ENCODE results near the gene TBC1D13. TPM values are rescaled to one million over a fixed set of nuclear protein-coding genes. Genes with fewer than 3 reads are reported as not detected.
A peak's percentile ranks its signal among the peaks of the same experiment; 100 is the strongest.

The TBC1D13 gene
- total RNA-seq, 1 experiment from 2014 or later: 39.9 TPM

DNA sequence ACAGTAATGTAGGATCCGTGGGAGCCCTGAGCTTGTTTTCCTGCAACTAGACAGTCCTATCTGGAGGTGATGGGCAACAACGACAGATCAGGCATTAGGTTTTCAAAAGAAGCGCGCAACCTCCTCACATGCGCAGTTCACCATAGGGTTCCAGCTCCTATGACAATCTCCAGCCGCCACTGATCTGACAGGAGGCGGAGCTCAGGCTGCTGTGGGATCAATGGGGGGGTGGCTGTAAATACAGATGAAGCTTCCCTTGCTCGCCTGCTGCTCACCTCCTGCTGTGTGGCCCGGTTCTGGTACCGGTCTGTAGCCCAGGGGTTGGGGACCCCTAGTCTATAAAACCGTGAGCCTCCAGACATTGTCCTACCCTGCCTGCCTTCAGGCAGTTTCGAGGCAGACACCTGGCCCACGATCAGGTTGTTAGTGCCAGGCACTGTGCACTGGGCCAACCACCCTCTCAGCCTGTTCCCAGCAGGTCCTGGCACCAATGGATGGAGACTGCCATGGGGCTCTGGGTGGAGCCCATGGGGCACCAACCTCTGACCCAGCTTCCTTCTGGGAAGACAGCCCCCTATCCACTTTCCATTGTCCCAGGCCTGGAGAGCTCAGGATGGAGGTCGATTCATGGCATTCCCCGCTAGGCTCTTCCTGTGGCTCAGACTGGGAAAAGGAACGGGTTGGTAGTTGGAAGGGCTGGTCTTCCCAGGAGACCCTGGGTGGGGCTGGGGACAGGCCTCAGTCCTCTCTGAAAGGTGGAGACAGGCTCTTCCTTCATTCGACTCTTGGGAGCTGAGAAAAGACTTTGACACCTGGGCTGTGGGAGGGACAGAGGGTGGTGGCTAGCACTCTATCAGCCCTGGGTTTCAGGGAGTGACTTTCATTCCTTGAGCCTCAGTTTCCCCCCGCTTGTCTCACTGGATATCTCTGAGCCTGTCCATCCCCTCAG lies 32.9 kb downstream of the TBC1D13 start:
- BruUV-seq (replicated peaks): no TSS peak

DNA sequence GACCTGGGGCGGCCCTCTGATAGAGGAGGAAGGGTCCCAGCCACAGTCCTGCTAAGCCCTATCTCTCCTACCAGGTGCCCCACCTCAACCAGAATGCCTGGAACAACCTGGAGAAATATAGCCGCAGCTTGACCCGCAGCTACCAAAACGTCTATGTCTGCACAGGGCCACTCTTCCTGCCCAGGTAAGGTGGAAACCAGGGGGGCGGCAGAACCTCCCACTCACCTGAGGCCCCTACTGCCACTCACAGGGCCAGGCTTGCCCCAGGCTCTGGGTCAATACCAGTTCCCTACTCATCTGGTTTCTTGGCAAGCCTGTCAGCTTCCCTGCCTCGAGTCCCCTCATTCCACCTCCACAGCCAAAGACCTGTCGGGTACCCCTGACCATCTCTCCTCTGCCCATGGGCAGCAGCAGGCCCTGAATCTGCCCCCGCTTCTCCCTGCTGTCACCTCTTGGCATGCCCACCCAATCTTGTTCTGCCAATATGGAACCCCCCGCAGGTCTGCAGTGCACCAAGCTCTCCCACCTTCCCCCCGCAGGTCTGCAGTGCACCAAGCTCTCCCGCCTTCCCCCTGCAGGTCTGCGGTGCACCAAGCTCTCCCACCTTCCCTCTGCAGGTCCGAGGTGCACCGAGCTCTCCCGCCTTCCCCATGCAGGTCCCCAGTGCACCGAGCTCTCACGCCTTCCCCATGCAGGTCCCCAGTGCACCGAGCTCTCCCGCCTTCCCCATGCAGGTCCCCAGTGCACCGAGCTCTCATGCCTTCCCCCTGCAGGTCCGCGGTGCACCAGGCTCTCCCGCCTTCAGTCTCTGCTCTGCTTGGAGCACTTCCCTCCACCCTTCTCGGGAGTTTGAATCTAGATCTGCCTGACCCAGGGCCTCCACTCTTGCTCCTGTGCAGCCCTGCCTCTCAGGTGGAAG lies 33.9 kb downstream of the TBC1D13 start:
- no peak for DNase-seq
- no peaks in the 10 kb centered on the region; the same call in none of the 2 replicates for H3K4me1 ChIP-seq
- intact Hi-C loops (cut with micrococcal nuclease; ENCODE audit: unreplicated experiment): no loop called here
- ChIA-PET POLR2A (interaction anchor here (1.0 kb wide), 1 partner anchor 9 kb away, joined by 3 read pairs; the partner anchor contains the start of gene SPOUT1), CTCF (no interaction called here)
- Mint-ChIP-seq H3K4me1 (ENCODE audit: low read depth, unreplicated experiment) (peaks cover 15% of the 10 kb centered on the region), H3K9me3 (ENCODE audit: unreplicated experiment) (no peaks in the 10 kb centered on the region), H3K4me3 (ENCODE audit: unreplicated experiment) (peak overlapping the region; percentile 77), H3K27ac (ENCODE audit: unreplicated experiment) (peak overlapping the region; percentile 40), H3K27me3 (ENCODE audit: insufficient read depth, unreplicated experiment) (no peaks in the 10 kb centered on the region), H3K36me3 (ENCODE audit: insufficient read depth, unreplicated experiment) (peaks cover 73% of the 10 kb centered on the region)
- no peak overlapping the region for H3K4me3 ChIP-seq (ENCODE audit: low read depth, low read length)
- peaks cover 1% of the 10 kb centered on the region for H3K36me3 ChIP-seq (ENCODE audit: control insufficient read depth, insufficient read depth, low read length)
- TSS peak; percentile 4 for BruUV-seq (replicated peaks)
- TF ChIP-seq, protein P1, sequence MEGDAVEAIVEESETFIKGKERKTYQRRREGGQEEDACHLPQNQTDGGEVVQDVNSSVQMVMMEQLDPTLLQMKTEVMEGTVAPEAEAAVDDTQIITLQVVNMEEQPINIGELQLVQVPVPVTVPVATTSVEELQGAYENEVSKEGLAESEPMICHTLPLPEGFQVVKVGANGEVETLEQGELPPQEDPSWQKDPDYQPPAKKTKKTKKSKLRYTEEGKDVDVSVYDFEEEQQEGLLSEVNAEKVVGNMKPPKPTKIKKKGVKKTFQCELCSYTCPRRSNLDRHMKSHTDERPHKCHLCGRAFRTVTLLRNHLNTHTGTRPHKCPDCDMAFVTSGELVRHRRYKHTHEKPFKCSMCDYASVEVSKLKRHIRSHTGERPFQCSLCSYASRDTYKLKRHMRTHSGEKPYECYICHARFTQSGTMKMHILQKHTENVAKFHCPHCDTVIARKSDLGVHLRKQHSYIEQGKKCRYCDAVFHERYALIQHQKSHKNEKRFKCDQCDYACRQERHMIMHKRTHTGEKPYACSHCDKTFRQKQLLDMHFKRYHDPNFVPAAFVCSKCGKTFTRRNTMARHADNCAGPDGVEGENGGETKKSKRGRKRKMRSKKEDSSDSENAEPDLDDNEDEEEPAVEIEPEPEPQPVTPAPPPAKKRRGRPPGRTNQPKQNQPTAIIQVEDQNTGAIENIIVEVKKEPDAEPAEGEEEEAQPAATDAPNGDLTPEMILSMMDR (IDR thresholded peaks at IDR 0.05; ENCODE audit: insufficient read depth in 1 of 2, low read depth in 1 of 2, low read length in 1 of 2, severe bottlenecking in 1 of 2, unreplicated experiment in 1 of 2): no peak
- no peaks in the 10 kb centered on the region for H3K9me3 ChIP-seq
- H3K27me3 ChIP-seq (replicated peaks; ENCODE audit: control insufficient read depth, insufficient read depth, low read length): no peaks in the 10 kb centered on the region

More for the DNA sequence above, 32.9 kb downstream of the TBC1D13 start:
- Mint-ChIP-seq H3K27ac (ENCODE audit: unreplicated experiment) (no peak overlapping the region), H3K9me3 (ENCODE audit: unreplicated experiment) (no peaks in the 10 kb centered on the region), H3K36me3 (ENCODE audit: insufficient read depth, unreplicated experiment) (peaks cover 72% of the 10 kb centered on the region), H3K4me3 (ENCODE audit: unreplicated experiment) (peak overlapping the region; percentile 77), H3K4me1 (ENCODE audit: low read depth, unreplicated experiment) (peaks cover 15% of the 10 kb centered on the region), H3K27me3 (ENCODE audit: insufficient read depth, unreplicated experiment) (no peaks in the 10 kb centered on the region)
- Histone ChIP-seq H3K9me3 (no peaks in the 10 kb centered on the region), H3K36me3 (ENCODE audit: control insufficient read depth, insufficient read depth, low read length) (peaks cover 1% of the 10 kb centered on the region), H3K27me3 (replicated peaks; ENCODE audit: control insufficient read depth, insufficient read depth, low read length) (no peaks in the 10 kb centered on the region), H3K4me1 (no peaks in the 10 kb centered on the region; the same call in none of the 2 replicates), H3K4me3 (ENCODE audit: low read depth, low read length) (peak overlapping the region; percentile 95)
- intact Hi-C loops (cut with micrococcal nuclease; ENCODE audit: unreplicated experiment): loop anchor here (2.0 to 5.0 kb wide), 4 partner anchors 49 to 95 kb away; partner anchors contain the start of genes KYAT1, LRRC8A, ZDHHC12 and ZER1
- TF ChIP-seq, protein P1 (IDR thresholded peaks at IDR 0.05; ENCODE audit: insufficient read depth in 1 of 2, low read depth in 1 of 2, low read length in 1 of 2, severe bottlenecking in 1 of 2, unreplicated experiment in 1 of 2): no peak
- ChIA-PET CTCF (interaction anchor here (0.7 to 2.2 kb wide), 2 partner anchors 10 to 117 kb away, joined by 3 to 42 read pairs; partner anchors contain the start of gene SPOUT1), POLR2A (interaction anchor here (0.6 to 2.8 kb wide), 2 partner anchors 10 to 128 kb away, joined by 3 to 43 read pairs; partner anchors contain the start of gene SPOUT1)
- no peak for DNase-seq

Measured in Caco-2 (cell line).